PFSK-1 (cell line): ENCODE data around the gene BANF2.

Experiments
- POLR2AphosphoS5 ChIP-seq: IDR thresholded peaks from 2 replicates; pipeline ENCODE4 v1.6.1; 2012; ENCODE audit warnings: low read depth, mild to moderate bottlenecking, control low read depth, low read length, moderate library complexity
- TAF1 ChIP-seq: IDR thresholded peaks from 2 replicates; pipeline ENCODE4 v1.6.1; 2012; ENCODE audit warnings: low read length, control low read depth, borderline replicate concordance; ENCODE audit not compliant: insufficient read depth

DNA sequence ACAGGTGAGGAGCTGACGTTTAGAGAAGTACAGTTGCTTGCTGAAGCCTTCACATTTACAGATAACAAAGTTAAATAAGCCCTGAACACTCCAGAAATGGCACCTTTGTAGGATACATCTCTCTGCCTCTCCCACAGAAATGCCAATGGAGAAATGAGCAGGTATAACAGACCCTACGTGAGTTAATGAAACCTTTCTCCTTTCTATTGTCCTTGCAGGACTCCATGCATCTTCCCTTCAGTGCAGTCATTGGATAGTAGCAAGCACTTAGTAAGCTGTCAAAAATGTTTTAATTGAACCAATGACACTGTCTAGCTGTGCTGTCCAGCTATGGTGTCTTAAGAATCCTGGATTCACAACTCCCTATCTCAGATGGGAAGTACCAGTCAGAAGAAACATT is 9.6 kb upstream of the BANF2 start:
- no peak for TF ChIP-seq TAF1
- no peak for TF ChIP-seq POLR2AphosphoS5
